ENCODE data around the gene ARHGEF11.
A peak's percentile ranks its signal among the peaks of the same experiment; 100 is the strongest.
"Not testable (repeated sequence)": the region's sequence is repeated elsewhere in the genome, so short reads cannot be mapped to it uniquely, and the experiment has no call there.

Gene ARHGEF11

GRCh38 chr1:157045250-157046218 is at the start of gene ARHGEF11:
ARHGEF11 (minus strand) TSS chr1:157045742; CDS start chr1:157044330, 1,412 bp downstream.
- DNase-seq = peak; percentile 10

GRCh38 chr1:157095091-157095490 is 49.5 kb upstream of the ARHGEF11 start:
- no peak for DNase-seq

- no peak for DNase-seq
Observed at GRCh38 chr1:157092831-157093230, 47.3 kb upstream of the ARHGEF11 start.

GRCh38 chr1:157091668-157092273 is 46.2 kb upstream of the ARHGEF11 start:
- DNase-seq = no peak

GRCh38 chr1:157091186-157091585 is 45.6 kb upstream of the ARHGEF11 start:
- DNase-seq = no peak

- DNase-seq = no peak
Observed at GRCh38 chr1:157090771-157091170, 45.2 kb upstream of the ARHGEF11 start.

- DNase-seq = no peak
Observed at GRCh38 chr1:157090196-157090647, 44.7 kb upstream of the ARHGEF11 start.

- DNase-seq = no peak
Observed at GRCh38 chr1:157089789-157090188, 44.2 kb upstream of the ARHGEF11 start.

GRCh38 chr1:157088607-157089006 is 43.1 kb upstream of the ARHGEF11 start:
- no peak for DNase-seq

GRCh38 chr1:157087030-157087429 is 41.5 kb upstream of the ARHGEF11 start:
- no peak for DNase-seq

- DNase-seq = no peak
Observed at GRCh38 chr1:157086299-157086698, 40.8 kb upstream of the ARHGEF11 start.

GRCh38 chr1:157085421-157085820 is 39.9 kb upstream of the ARHGEF11 start:
- no peak for DNase-seq

GRCh38 chr1:157084720-157085119 is 39.2 kb upstream of the ARHGEF11 start:
- DNase-seq = no peak

- DNase-seq = no peak
Observed at GRCh38 chr1:157081707-157082106, 36.2 kb upstream of the ARHGEF11 start.

GRCh38 chr1:157080714-157081113 is 35.2 kb upstream of the ARHGEF11 start:
- DNase-seq = no peak

- no peak for DNase-seq
Observed at GRCh38 chr1:157077394-157077793, 31.9 kb upstream of the ARHGEF11 start.

GRCh38 chr1:157073944-157074685 is 28.6 kb upstream of the ARHGEF11 start:
- DNase-seq = no peak

GRCh38 chr1:157069601-157070000 is 24.1 kb upstream of the ARHGEF11 start:
- no peak for DNase-seq

GRCh38 chr1:157059241-157059640 is 13.7 kb upstream of the ARHGEF11 start:
- DNase-seq = not testable (repeated sequence)

- DNase-seq = no peak
Observed at GRCh38 chr1:157056269-157056668, 10.7 kb upstream of the ARHGEF11 start.

- DNase-seq = not testable (repeated sequence)
Observed at GRCh38 chr1:157055729-157056128, 10.2 kb upstream of the ARHGEF11 start.

GRCh38 chr1:157050836-157051235 is 5.3 kb upstream of the ARHGEF11 start:
- no peak for DNase-seq

GRCh38 chr1:157047062-157047410 is 1.5 kb upstream of the ARHGEF11 start:
- no peak for DNase-seq
